ENCODE measurements around the gene MLN.
A peak's percentile ranks its signal among the peaks of the same experiment; 100 is the strongest.

MLN gene

GRCh38 chr6:33771146-33772081 lies 32.4 kb downstream of the MLN start:
- DNase-seq (ENCODE audit: low spot score) = peak; percentile 57

GRCh38 chr6:33770833-33771145 lies 33.0 kb downstream of the MLN start:
- DNase-seq (ENCODE audit: low spot score) = no peak

- no peak for DNase-seq (ENCODE audit: low spot score)
Observed at GRCh38 chr6:33770124-33770832, 33.5 kb downstream of the MLN start.

GRCh38 chr6:33769248-33769821 lies 34.5 kb downstream of the MLN start:
- DNase-seq (ENCODE audit: low spot score) = no peak

GRCh38 chr6:33768644-33769120 lies 35.1 kb downstream of the MLN start:
- peak; percentile 72 for DNase-seq (ENCODE audit: low spot score)

GRCh38 chr6:33766921-33767907 lies 36.6 kb downstream of the MLN start:
- no peak for DNase-seq (ENCODE audit: low spot score)

GRCh38 chr6:33765368-33765767 lies 38.4 kb downstream of the MLN start:
- DNase-seq (ENCODE audit: low spot score) = no peak

GRCh38 chr6:33764036-33764435 lies 39.8 kb downstream of the MLN start:
- DNase-seq (ENCODE audit: low spot score) = no peak

GRCh38 chr6:33763483-33763882 lies 40.3 kb downstream of the MLN start:
- no peak for DNase-seq (ENCODE audit: low spot score)

GRCh38 chr6:33762713-33763112 lies 41.1 kb downstream of the MLN start:
- DNase-seq (ENCODE audit: low spot score) = no peak

- no peak for DNase-seq (ENCODE audit: low spot score)
Observed at GRCh38 chr6:33761922-33762629, 41.7 kb downstream of the MLN start.

- no peak for DNase-seq (ENCODE audit: low spot score)
Observed at GRCh38 chr6:33761581-33761921, 42.3 kb downstream of the MLN start.

GRCh38 chr6:33759887-33760629 lies 43.7 kb downstream of the MLN start:
- no peak for DNase-seq (ENCODE audit: low spot score)

- DNase-seq (ENCODE audit: low spot score) = no peak
Observed at GRCh38 chr6:33758815-33759216, 45.0 kb downstream of the MLN start.

GRCh38 chr6:33757906-33758305 lies 45.9 kb downstream of the MLN start:
- no peak for DNase-seq (ENCODE audit: low spot score)

GRCh38 chr6:33757113-33757512 lies 46.7 kb downstream of the MLN start:
- no peak for DNase-seq (ENCODE audit: low spot score)

- no peak for DNase-seq (ENCODE audit: low spot score)
Observed at GRCh38 chr6:33756211-33756954, 47.4 kb downstream of the MLN start.

GRCh38 chr6:33755070-33755869 lies 48.5 kb downstream of the MLN start:
- DNase-seq (ENCODE audit: low spot score) = no peak

GRCh38 chr6:33754222-33754621 lies 49.6 kb downstream of the MLN start:
- no peak for DNase-seq (ENCODE audit: low spot score)

Data from COLO829 (cell line).